ENCODE measurements around the gene RHBG. TPM values are rescaled to one million over a fixed set of nuclear protein-coding genes. Genes with fewer than 3 reads are reported as not detected.

Gene RHBG
- total RNA-seq, 4 donors from 2014 or later = not detected

- no peaks in the 10 kb centered on the region for H3K36me3 ChIP-seq
- H3K4me3 ChIP-seq = no peak overlapping the region
- no peaks in the 10 kb centered on the region for H3K9me3 ChIP-seq
- DNase-seq = no peak
- no peak for ATAC-seq
- TF ChIP-seq POLR2A (IDR thresholded peaks at IDR 0.05) = no peak
- TF ChIP-seq, protein P1, sequence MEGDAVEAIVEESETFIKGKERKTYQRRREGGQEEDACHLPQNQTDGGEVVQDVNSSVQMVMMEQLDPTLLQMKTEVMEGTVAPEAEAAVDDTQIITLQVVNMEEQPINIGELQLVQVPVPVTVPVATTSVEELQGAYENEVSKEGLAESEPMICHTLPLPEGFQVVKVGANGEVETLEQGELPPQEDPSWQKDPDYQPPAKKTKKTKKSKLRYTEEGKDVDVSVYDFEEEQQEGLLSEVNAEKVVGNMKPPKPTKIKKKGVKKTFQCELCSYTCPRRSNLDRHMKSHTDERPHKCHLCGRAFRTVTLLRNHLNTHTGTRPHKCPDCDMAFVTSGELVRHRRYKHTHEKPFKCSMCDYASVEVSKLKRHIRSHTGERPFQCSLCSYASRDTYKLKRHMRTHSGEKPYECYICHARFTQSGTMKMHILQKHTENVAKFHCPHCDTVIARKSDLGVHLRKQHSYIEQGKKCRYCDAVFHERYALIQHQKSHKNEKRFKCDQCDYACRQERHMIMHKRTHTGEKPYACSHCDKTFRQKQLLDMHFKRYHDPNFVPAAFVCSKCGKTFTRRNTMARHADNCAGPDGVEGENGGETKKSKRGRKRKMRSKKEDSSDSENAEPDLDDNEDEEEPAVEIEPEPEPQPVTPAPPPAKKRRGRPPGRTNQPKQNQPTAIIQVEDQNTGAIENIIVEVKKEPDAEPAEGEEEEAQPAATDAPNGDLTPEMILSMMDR (IDR thresholded peaks at IDR 0.05 in 4 of 5, conservative IDR thresholded peaks at IDR 0.05 in 1 of 5) = no peak
- in situ Hi-C loops (cut with MboI; ENCODE audit: low sequenced_read_pairs in 4 of 4) (no loop called here), intact Hi-C loops (cut with DNase I; ENCODE audit: low total_unique reads) (no loop called here)
- no peak overlapping the region for H3K27ac ChIP-seq
- H3K4me1 ChIP-seq = no peaks in the 10 kb centered on the region
- H3K27me3 ChIP-seq = peaks cover 21 to 35% (median 22%) of the 10 kb centered on the region in 3 donors
Observed at GRCh38 chr1:156390469-156391365, 21.7 kb downstream of the RHBG start.

DNA sequence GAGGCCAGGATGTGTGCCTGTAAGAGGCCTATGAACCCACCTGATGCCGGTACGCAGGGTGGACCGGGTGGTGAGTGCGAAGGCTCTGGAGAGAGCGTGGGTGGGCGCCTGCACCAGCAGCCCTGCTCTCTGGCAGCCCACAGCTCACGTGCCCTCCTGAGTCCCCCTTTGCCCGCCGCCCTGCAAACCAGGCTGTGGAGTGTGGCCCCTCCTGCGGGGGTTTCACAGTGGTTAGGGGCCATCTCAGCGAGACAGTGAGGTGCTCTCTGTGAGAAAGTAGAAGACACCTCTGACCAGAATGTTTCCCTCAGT, 22.3 kb downstream of the RHBG start:
- TF ChIP-seq POLR2A (IDR thresholded peaks at IDR 0.05) = no peak
- TF ChIP-seq, protein P1 (IDR thresholded peaks at IDR 0.05 in 4 of 5, conservative IDR thresholded peaks at IDR 0.05 in 1 of 5) = no peak
- Histone ChIP-seq H3K27ac (no peak overlapping the region), H3K36me3 (no peaks in the 10 kb centered on the region), H3K4me3 (no peak overlapping the region), H3K27me3 (peaks cover 21 to 35% (median 22%) of the 10 kb centered on the region in 3 donors), H3K4me1 (no peaks in the 10 kb centered on the region), H3K9me3 (no peaks in the 10 kb centered on the region)
- ATAC-seq (no peak), DNase-seq (no peak)
- intact Hi-C loops (cut with DNase I; ENCODE audit: low total_unique reads) (no loop called here), in situ Hi-C loops (cut with MboI; ENCODE audit: low sequenced_read_pairs in 4 of 4) (no loop called here)

DNA sequence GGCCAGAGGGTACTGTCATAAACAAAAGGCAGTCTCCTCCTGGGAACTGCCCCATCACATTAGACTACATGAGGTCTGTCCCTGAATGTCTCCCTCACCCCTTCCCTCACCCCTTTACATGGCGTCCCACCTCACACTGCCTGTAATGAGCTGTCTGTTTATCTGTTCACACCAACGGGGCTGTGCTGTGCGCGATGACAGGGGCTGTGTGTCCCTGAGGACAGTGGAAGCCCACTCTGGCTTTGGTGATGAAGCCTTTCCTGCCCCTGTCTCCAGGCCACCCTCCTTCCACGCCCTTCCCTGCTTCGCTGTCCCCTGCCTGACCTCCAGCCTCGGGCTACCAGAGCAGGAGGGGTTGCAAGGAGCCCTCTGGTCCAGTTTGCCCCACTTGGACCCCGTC, 22.7 kb downstream of the RHBG start:
- peaks cover 21 to 35% (median 22%) of the 10 kb centered on the region in 3 donors for H3K27me3 ChIP-seq
- in situ Hi-C loops (cut with MboI; ENCODE audit: low sequenced_read_pairs in 4 of 4) = no loop called here
- intact Hi-C loops (cut with DNase I; ENCODE audit: low total_unique reads) = no loop called here

GRCh38 chr1:156392452-156392853, 23.4 kb downstream of the RHBG start:
- no peak overlapping the region for H3K4me3 ChIP-seq
- no peaks in the 10 kb centered on the region for H3K36me3 ChIP-seq
- ATAC-seq = no peak
- intact Hi-C loops (cut with DNase I; ENCODE audit: low total_unique reads) (no loop called here), in situ Hi-C loops (cut with MboI; ENCODE audit: low sequenced_read_pairs in 4 of 4) (no loop called here)
- no peaks in the 10 kb centered on the region for H3K4me1 ChIP-seq
- H3K9me3 ChIP-seq = no peaks in the 10 kb centered on the region
- H3K27ac ChIP-seq = no peak overlapping the region
- peaks cover 18 to 35% (median 21%) of the 10 kb centered on the region in 3 donors for H3K27me3 ChIP-seq
- no peak for TF ChIP-seq POLR2A (IDR thresholded peaks at IDR 0.05)
- TF ChIP-seq, protein P1 (IDR thresholded peaks at IDR 0.05 in 4 of 5, conservative IDR thresholded peaks at IDR 0.05 in 1 of 5) = no peak
- DNase-seq = no peak

More for the DNA sequence above, 22.7 kb downstream of the RHBG start:
- DNase-seq = no peak
- no peak for ATAC-seq
- TF ChIP-seq, protein P1 (IDR thresholded peaks at IDR 0.05 in 4 of 5, conservative IDR thresholded peaks at IDR 0.05 in 1 of 5) = no peak
- no peak for TF ChIP-seq POLR2A (IDR thresholded peaks at IDR 0.05)
- Histone ChIP-seq H3K36me3 (no peaks in the 10 kb centered on the region), H3K27ac (no peak overlapping the region), H3K4me3 (no peak overlapping the region), H3K4me1 (no peaks in the 10 kb centered on the region), H3K9me3 (no peaks in the 10 kb centered on the region)

All from gastrocnemius medialis (tissue), 4 donors.